ENCODE measurements around the gene STX1B. TPM values are rescaled to one million over a fixed set of nuclear protein-coding genes. Genes with fewer than 3 reads are reported as not detected.

STX1B gene
- total RNA-seq, 4 donors from 2014 or later, result 0.41 to 1.3 TPM; not detected in 2

GRCh38 chr16:31001507-31002249, 8.8 kb downstream of the STX1B start:
- DNase-seq, result no peak
- WGBS, 2 donors (ENCODE audit: low coverage in 1 of 2), result 50 to 68% methylated on average over 2 to 16 of the region's 16 CpGs
- Histone ChIP-seq H3K27me3 (peaks cover 11% of the 10 kb centered on the region), H3K27ac (no peak overlapping the region), H3K36me3 (no peaks in the 10 kb centered on the region), H3K4me3 (no peak overlapping the region), H3K9me3 (no peaks in the 10 kb centered on the region), H3K4me1 (peaks cover 6 to 10% (median 8%) of the 10 kb centered on the region in 4 donors)
- intact Hi-C loops (cut with DNase I; ENCODE audit: low total_unique reads) (loop anchor here (1.0 kb wide), 1 partner anchor 26 kb away; no protein-coding TSS in a partner anchor), in situ Hi-C loops (cut with MboI; ENCODE audit: low pct_ligation_motif_present in 1 of 4, low pct_unique_long_range_greater_than_20kb in 1 of 4, low sequenced_read_pairs in 3 of 4) (no loop called here)
- TF ChIP-seq POLR2A (IDR thresholded peaks at IDR 0.05) (no peak), POLR2AphosphoS5 (IDR thresholded peaks at IDR 0.05) (no peak), CTCF (IDR thresholded peaks at IDR 0.05) (no peak), EP300 (IDR thresholded peaks at IDR 0.05; ENCODE audit: low read depth) (no peak)

GRCh38 chr16:31000671-31001382, 9.6 kb downstream of the STX1B start:
- in situ Hi-C loops (cut with MboI; ENCODE audit: low pct_ligation_motif_present in 1 of 4, low pct_unique_long_range_greater_than_20kb in 1 of 4, low sequenced_read_pairs in 3 of 4), result no loop called here
- H3K4me3 ChIP-seq, result no peak overlapping the region
- H3K4me1 ChIP-seq, result peaks cover 6 to 18% (median 13%) of the 10 kb centered on the region in 4 donors
- 72 to 77% methylated on average over 4 to 19 of the region's 19 CpGs for WGBS, 2 donors (ENCODE audit: low coverage in 1 of 2)
- intact Hi-C loops (cut with DNase I; ENCODE audit: low total_unique reads), result loop anchor here (1.0 kb wide), 1 partner anchor 26 kb away; no protein-coding TSS in a partner anchor
- TF ChIP-seq CTCF (IDR thresholded peaks at IDR 0.05) (no peak), POLR2A (IDR thresholded peaks at IDR 0.05) (no peak), EP300 (IDR thresholded peaks at IDR 0.05; ENCODE audit: low read depth) (no peak), POLR2AphosphoS5 (IDR thresholded peaks at IDR 0.05) (no peak)
- H3K27ac ChIP-seq, result no peak overlapping the region
- DNase-seq, result no peak
- H3K27me3 ChIP-seq, result peaks cover 5% of the 10 kb centered on the region
- no peaks in the 10 kb centered on the region for H3K9me3 ChIP-seq
- H3K36me3 ChIP-seq, result no peaks in the 10 kb centered on the region

GRCh38 chr16:30998852-30999761, 11.3 kb downstream of the STX1B start:
- intact Hi-C loops (cut with DNase I; ENCODE audit: low total_unique reads) (no loop called here), in situ Hi-C loops (cut with MboI; ENCODE audit: low pct_ligation_motif_present in 1 of 4, low pct_unique_long_range_greater_than_20kb in 1 of 4, low sequenced_read_pairs in 3 of 4) (loop anchor here (10.0 to 25.0 kb wide), 5 partner anchors 163 to 863 kb away; partner anchors contain the start of genes ZNF843 (in 3 of the 4), COX6A2 (in 2 of the 4), ZNF267 (in 2 of the 4) and ARMC5 (in 1 of the 4))
- no peak overlapping the region for H3K4me3 ChIP-seq
- peaks cover 6 to 18% (median 13%) of the 10 kb centered on the region in 4 donors for H3K4me1 ChIP-seq
- no peaks in the 10 kb centered on the region for H3K9me3 ChIP-seq
- TF ChIP-seq POLR2A (IDR thresholded peaks at IDR 0.05) (no peak), CTCF (IDR thresholded peaks at IDR 0.05) (no peak), EP300 (IDR thresholded peaks at IDR 0.05; ENCODE audit: low read depth) (no peak), POLR2AphosphoS5 (IDR thresholded peaks at IDR 0.05) (no peak)
- no peak overlapping the region for H3K27ac ChIP-seq
- no peaks in the 10 kb centered on the region for H3K36me3 ChIP-seq
- peaks cover 5% of the 10 kb centered on the region for H3K27me3 ChIP-seq
- no peak for DNase-seq
- WGBS, 2 donors (ENCODE audit: low coverage in 1 of 2), result 71% methylated on average over 6 of the region's 6 CpGs; no CpG with 5 or more reads in 1 of the 2 donors
